H54 (cell line): ENCODE measurements around the gene RHNO1.

Source experiments
- DNase-seq: peaks from one replicate; pipeline ENCODE4 v3.0.0; 2011; ENCODE audit warnings: low spot score, mixed read lengths; ENCODE audit not compliant: insufficient read length
- FAIRE-seq: peaks from 3 replicates; lab custom pipeline; 2011; peaks lifted over from hg19 to GRCh38; lab: Jason Lieb, UNC
- POLR2A ChIP-seq: IDR thresholded peaks from 2 replicates; pipeline ENCODE4 v1.6.1; 2011; ENCODE audit warnings: low read depth, mild to moderate bottlenecking, low read length

Gene RHNO1

GRCh38 chr12:2877047-2877952 lies at the start of gene RHNO1, which contains the start of gene FOXM1:
Gene RHNO1, plus strand, starts transcription at chr12:2877223. Its CDS starts 8,144 bp downstream, at chr12:2885367.
Gene FOXM1, minus strand, starts transcription at chr12:2877174. Its CDS starts 2,696 bp downstream, at chr12:2874478.
- TF ChIP-seq POLR2A: peak; percentile 74; the same call in 1 of the 2 replicates
- FAIRE-seq (no peak), DNase-seq (peak; percentile 89)

- TF ChIP-seq POLR2A: no peak
- no peak for FAIRE-seq
- no peak for DNase-seq
These were observed 47.7 kb upstream of the RHNO1 start for GRCh38 chr12:2829275-2829674.

- no peak for TF ChIP-seq POLR2A
- FAIRE-seq: no peak
- no peak for DNase-seq
These were observed 44.4 kb upstream of the RHNO1 start for GRCh38 chr12:2832550-2833127.

GRCh38 chr12:2833327-2833726 lies 43.7 kb upstream of the RHNO1 start:
- DNase-seq (no peak), FAIRE-seq (no peak)
- no peak for TF ChIP-seq POLR2A

GRCh38 chr12:2833810-2834209 lies 43.2 kb upstream of the RHNO1 start:
- TF ChIP-seq POLR2A: no peak

GRCh38 chr12:2834581-2835491 lies 42.2 kb upstream of the RHNO1 start, which contains the start of gene NRIP2:
Gene NRIP2, minus strand, starts transcription at chr12:2835035. Its CDS starts 52 bp downstream, at chr12:2834983.
- no peak for TF ChIP-seq POLR2A
- FAIRE-seq (no peak), DNase-seq (no peak)

More at GRCh38 chr12:2833810-2834209, 43.2 kb upstream of the RHNO1 start:
- no peak for DNase-seq
- no peak for FAIRE-seq

- no peak for TF ChIP-seq POLR2A
- DNase-seq (no peak), FAIRE-seq (no peak)
These were observed 41.2 kb upstream of the RHNO1 start for GRCh38 chr12:2835691-2836403.

- DNase-seq (no peak), FAIRE-seq (no peak)
- TF ChIP-seq POLR2A: no peak
These were observed 40.4 kb upstream of the RHNO1 start for GRCh38 chr12:2836574-2836973.

- no peak for TF ChIP-seq POLR2A
- DNase-seq (no peak), FAIRE-seq (no peak)
These were observed 35.9 kb upstream of the RHNO1 start for GRCh38 chr12:2841056-2841650.

- FAIRE-seq (no peak), DNase-seq (no peak)
- TF ChIP-seq POLR2A: no peak
These were observed 34.1 kb upstream of the RHNO1 start for GRCh38 chr12:2842948-2843347.

- no peak for DNase-seq
- no peak for FAIRE-seq
- no peak for TF ChIP-seq POLR2A
These were observed 32.2 kb upstream of the RHNO1 start for GRCh38 chr12:2844786-2845185.

- no peak for DNase-seq
- TF ChIP-seq POLR2A: no peak
- no peak for FAIRE-seq
These were observed 31.7 kb upstream of the RHNO1 start for GRCh38 chr12:2845280-2845679.
